Muscle layer of colon (tissue), 2 donors: ENCODE data around the gene TANC1.

Experiments
- H3K27ac ChIP-seq: one replicate; pipeline ENCODE4 v1.7.0; 2013; ENCODE audit warnings: low read depth, mild to moderate bottlenecking, low read length, moderate library complexity
- H3K27me3 ChIP-seq, 2 donors: one replicate each; pipeline ENCODE4 v1.7.0; 2013; ENCODE audit warnings: low read length in 2 of 2, mild to moderate bottlenecking in 2 of 2; ENCODE audit not compliant: insufficient read depth in 2 of 2, control insufficient read depth in 1 of 2
- H3K36me3 ChIP-seq: one replicate; pipeline ENCODE4 v1.7.0; 2013; ENCODE audit warnings: mild to moderate bottlenecking, low read length; ENCODE audit not compliant: insufficient read depth
- H3K4me1 ChIP-seq: one replicate; pipeline ENCODE4 v1.7.0; 2013; ENCODE audit warnings: mild to moderate bottlenecking, low read length; ENCODE audit not compliant: insufficient read depth
- H3K4me3 ChIP-seq, 2 donors: one replicate each; pipeline ENCODE4 v1.7.0; 2013; ENCODE audit warnings: low read length in 2 of 2, low read depth in 1 of 2, mild to moderate bottlenecking in 1 of 2, moderate library complexity in 1 of 2
- H3K9ac ChIP-seq: one replicate; pipeline ENCODE4 v1.7.0; 2013; ENCODE audit warnings: low read length
- H3K9me3 ChIP-seq: one replicate; pipeline ENCODE4 v1.7.0; 2013; ENCODE audit warnings: mild to moderate bottlenecking, low read length
- donor health status: abdominal sarcoma.
- donor health status: Adenocarcinoma of cecum.

The TANC1 gene

GRCh38 chr2:158996378-158996993, 28.0 kb downstream of the TANC1 start:
- Histone ChIP-seq H3K27ac (no peak overlapping the region), H3K36me3 (no peaks in the 10 kb centered on the region), H3K27me3 (no peaks in the 10 kb centered on the region), H3K9me3 (no peaks in the 10 kb centered on the region), H3K9ac (no peak overlapping the region), H3K4me1 (peaks cover 20% of the 10 kb centered on the region), H3K4me3 (no peak overlapping the region)

GRCh38 chr2:158997037-158997790, 28.8 kb downstream of the TANC1 start:
- Histone ChIP-seq H3K36me3 (no peaks in the 10 kb centered on the region), H3K4me3 (no peak overlapping the region), H3K27ac (no peak overlapping the region), H3K9me3 (no peaks in the 10 kb centered on the region), H3K27me3 (no peaks in the 10 kb centered on the region), H3K9ac (no peak overlapping the region), H3K4me1 (peaks cover 22% of the 10 kb centered on the region)

- Histone ChIP-seq H3K36me3 (no peaks in the 10 kb centered on the region), H3K4me1 (peaks cover 27% of the 10 kb centered on the region), H3K27me3 (no peaks in the 10 kb centered on the region), H3K27ac (no peak overlapping the region), H3K4me3 (no peak overlapping the region), H3K9ac (no peak overlapping the region), H3K9me3 (no peaks in the 10 kb centered on the region)
Measured at GRCh38 chr2:158998551-158999248, 30.3 kb downstream of the TANC1 start.

GRCh38 chr2:158999458-158999857, 31.0 kb downstream of the TANC1 start:
- Histone ChIP-seq H3K27ac (no peak overlapping the region), H3K4me1 (peaks cover 27% of the 10 kb centered on the region), H3K9ac (no peak overlapping the region)

GRCh38 chr2:159000072-159000471, 31.6 kb downstream of the TANC1 start:
- Histone ChIP-seq H3K9ac (no peak overlapping the region), H3K4me1 (peaks cover 21% of the 10 kb centered on the region), H3K27ac (no peak overlapping the region), H3K4me3 (no peak overlapping the region), H3K36me3 (no peaks in the 10 kb centered on the region), H3K27me3 (no peaks in the 10 kb centered on the region), H3K9me3 (no peaks in the 10 kb centered on the region)

More at GRCh38 chr2:158999458-158999857, 31.0 kb downstream of the TANC1 start:
- no peak overlapping the region for H3K4me3 ChIP-seq
- H3K36me3 ChIP-seq, result no peaks in the 10 kb centered on the region
- no peaks in the 10 kb centered on the region for H3K27me3 ChIP-seq
- H3K9me3 ChIP-seq, result no peaks in the 10 kb centered on the region

- H3K27ac ChIP-seq, result no peak overlapping the region
- no peaks in the 10 kb centered on the region for H3K36me3 ChIP-seq
- peaks cover 14% of the 10 kb centered on the region for H3K4me1 ChIP-seq
- H3K9ac ChIP-seq, result no peak overlapping the region
- no peaks in the 10 kb centered on the region for H3K27me3 ChIP-seq
- no peak overlapping the region for H3K4me3 ChIP-seq
- no peaks in the 10 kb centered on the region for H3K9me3 ChIP-seq
Measured at GRCh38 chr2:159002462-159003111, 34.1 kb downstream of the TANC1 start.

- no peaks in the 10 kb centered on the region for H3K36me3 ChIP-seq
- H3K27me3 ChIP-seq, result no peaks in the 10 kb centered on the region
- H3K4me1 ChIP-seq, result peaks cover 11% of the 10 kb centered on the region
- H3K9ac ChIP-seq, result no peak overlapping the region
- no peak overlapping the region for H3K4me3 ChIP-seq
- H3K27ac ChIP-seq, result no peak overlapping the region
- no peaks in the 10 kb centered on the region for H3K9me3 ChIP-seq
Measured at GRCh38 chr2:159003555-159003954, 35.1 kb downstream of the TANC1 start.

- Histone ChIP-seq H3K36me3 (no peaks in the 10 kb centered on the region), H3K9me3 (no peaks in the 10 kb centered on the region), H3K4me1 (peaks cover 7% of the 10 kb centered on the region), H3K27ac (no peak overlapping the region), H3K4me3 (no peak overlapping the region), H3K9ac (no peak overlapping the region), H3K27me3 (no peaks in the 10 kb centered on the region)
Measured at GRCh38 chr2:159004849-159005248, 36.4 kb downstream of the TANC1 start.

- no peaks in the 10 kb centered on the region for H3K27me3 ChIP-seq
- H3K9me3 ChIP-seq, result no peaks in the 10 kb centered on the region
- H3K4me3 ChIP-seq, result no peak overlapping the region
- H3K4me1 ChIP-seq, result peaks cover 13% of the 10 kb centered on the region
- H3K36me3 ChIP-seq, result no peaks in the 10 kb centered on the region
- H3K9ac ChIP-seq, result no peak overlapping the region
- no peak overlapping the region for H3K27ac ChIP-seq
Measured at GRCh38 chr2:159009940-159010339, 41.5 kb downstream of the TANC1 start.

- no peaks in the 10 kb centered on the region for H3K36me3 ChIP-seq
- H3K4me1 ChIP-seq, result peaks cover 13% of the 10 kb centered on the region
- H3K27me3 ChIP-seq, result no peaks in the 10 kb centered on the region
- H3K9me3 ChIP-seq, result no peaks in the 10 kb centered on the region
- H3K4me3 ChIP-seq, result no peak overlapping the region
- H3K9ac ChIP-seq, result no peak overlapping the region
- no peak overlapping the region for H3K27ac ChIP-seq
Measured at GRCh38 chr2:159010340-159010739, 41.9 kb downstream of the TANC1 start.

GRCh38 chr2:159010963-159011362, 42.5 kb downstream of the TANC1 start:
- H3K36me3 ChIP-seq, result no peaks in the 10 kb centered on the region
- peaks cover 13% of the 10 kb centered on the region for H3K4me1 ChIP-seq
- no peaks in the 10 kb centered on the region for H3K27me3 ChIP-seq
- no peak overlapping the region for H3K4me3 ChIP-seq
- no peak overlapping the region for H3K27ac ChIP-seq
- no peaks in the 10 kb centered on the region for H3K9me3 ChIP-seq
- H3K9ac ChIP-seq, result no peak overlapping the region
